Endothelial cell of umbilical vein (primary cell): Measurements from ENCODE around the gene TCF23. TPM values are rescaled to one million over a fixed set of nuclear protein-coding genes. Genes with fewer than 3 reads are reported as not detected.
"Not testable (repeated sequence)": the region's sequence is repeated elsewhere in the genome, so short reads cannot be mapped to it uniquely, and the experiment has no call there.

ENCODE experiments used
- BruUV-seq: library from RNA; stranded (reverse); fragments of 400-500 nt; replicated peaks from 2 replicates; lab custom pipeline; 2021; lab: Mats Ljungman, UMichigan
- CTCF ChIA-PET: fragments of 300-600, 350-600 bp; sonication (Branson Sonifier 250); formaldehyde crosslinking; loops from one replicate; lab custom pipeline; 2021; ENCODE audit warnings: antibody characterized with exemption, inconsistent platforms; lab: Charles Lee
- POLR2A ChIA-PET: fragments of 300-600, 350-600 bp; sonication (Branson Sonifier 250); formaldehyde crosslinking; loops from one replicate; lab custom pipeline; 2021; ENCODE audit warnings: antibody characterized with exemption, inconsistent platforms; lab: Charles Lee
- DNase-seq: peaks from one replicate; pipeline ENCODE4 v3.0.0-alpha.2; 2011; ENCODE audit warnings: low read depth, low spot score
- FAIRE-seq: peaks from 2 replicates; lab custom pipeline; 2011; peaks lifted over from hg19 to GRCh38; lab: Jason Lieb, UNC
- H2AFZ ChIP-seq: 2 replicates; pipeline ENCODE4 v1.6.0; 2012; ENCODE audit warnings: low read depth, low read length, control low read depth, inconsistent platforms
- H3K27ac ChIP-seq: 2 replicates; pipeline ENCODE4 v1.5.1; 2011; ENCODE audit warnings: low read depth, mild to moderate bottlenecking, control low read depth, low read length, moderate library complexity; ENCODE audit not compliant: insufficient read depth
- H3K27me3 ChIP-seq, 2 experiments: 2 replicates each; pipeline versions ENCODE4 v1.6.0 to v1.6.1; 2011; ENCODE audit warnings: low read length in 2 of 2, mixed read lengths in 1 of 2; ENCODE audit not compliant: control insufficient read depth in 2 of 2, insufficient read depth in 2 of 2
- H3K36me3 ChIP-seq, 2 experiments: 2 replicates in 1 of 2; 3 replicates in 1 of 2; pipeline ENCODE4 v1.5.1; 2011; ENCODE audit warnings: low read length in 2 of 2, mild to moderate bottlenecking in 1 of 2, moderate library complexity in 1 of 2; ENCODE audit not compliant: control insufficient read depth in 2 of 2, insufficient read depth in 2 of 2; ENCODE audit errors: extremely low read depth in 1 of 2
- H3K4me1 ChIP-seq: 3 replicates; pipeline ENCODE4 v1.5.1; 2011; ENCODE audit warnings: mild to moderate bottlenecking, low read length; ENCODE audit not compliant: control insufficient read depth, insufficient read depth; ENCODE audit errors: extremely low read depth
- H3K4me2 ChIP-seq: 2 replicates; pipeline ENCODE4 v1.6.1; 2011; ENCODE audit warnings: low read length, control low read depth, mixed read lengths; ENCODE audit not compliant: insufficient read depth
- H3K4me3 ChIP-seq, 3 experiments: fragments of 200-600 bp in 1 of 3; sonication (generic), shearing (Covaris generic) in 1 of 3; replicated peaks in 1 of 3; 2 replicates each; pipeline ENCODE4 v1.5.1; 2011 to 2016; ENCODE audit warnings: control low read depth in 3 of 3, low read length in 3 of 3, mild to moderate bottlenecking in 2 of 3, inconsistent platforms in 1 of 3, low read depth in 1 of 3, moderate library complexity in 1 of 3; ENCODE audit not compliant: insufficient read depth in 1 of 3
- H3K79me2 ChIP-seq: 2 replicates; pipeline ENCODE4 v1.6.0; 2012; ENCODE audit warnings: low read length, inconsistent platforms; ENCODE audit not compliant: control insufficient read depth, insufficient read depth
- H3K9ac ChIP-seq: replicated peaks from 2 replicates; pipeline ENCODE3; 2011; ENCODE audit warnings: low read length, control low read depth; ENCODE audit not compliant: insufficient read depth; ENCODE audit errors: extremely low read depth
- H3K9me1 ChIP-seq: replicated peaks from 3 replicates; pipeline ENCODE4 v1.6.0; 2011; ENCODE audit warnings: mild to moderate bottlenecking, low read length; ENCODE audit not compliant: control insufficient read depth, insufficient read depth; ENCODE audit errors: extremely low read depth
- H3K9me3 ChIP-seq: replicated peaks from 2 replicates; pipeline ENCODE4 v1.5.1; 2012; ENCODE audit warnings: low read length, inconsistent platforms; ENCODE audit not compliant: control insufficient read depth, insufficient read depth
- H4K20me1 ChIP-seq: replicated peaks from 2 replicates; pipeline ENCODE3; 2011; ENCODE audit warnings: mild to moderate bottlenecking, low read length; ENCODE audit not compliant: control insufficient read depth, insufficient read depth; ENCODE audit errors: extremely low read depth
- CTCF ChIP-seq, 2 donors: IDR thresholded peaks; 1 replicate in 1 of 2; 2 replicates in 1 of 2; pipeline ENCODE4 v1.5.1; 2011; ENCODE audit warnings: low read length in 2 of 2, mild to moderate bottlenecking in 2 of 2, moderate library complexity in 2 of 2, control low read depth in 1 of 2, inconsistent platforms in 1 of 2, low read depth in 1 of 2; ENCODE audit not compliant: insufficient read depth in 1 of 2; ENCODE audit errors: extremely low read depth in 1 of 2
- EZH2 ChIP-seq: IDR thresholded peaks from 2 replicates; pipeline ENCODE4 v1.6.1; 2012; ENCODE audit warnings: borderline replicate concordance, low read depth, mild to moderate bottlenecking, moderate library complexity, low read length, inconsistent platforms; ENCODE audit not compliant: severe bottlenecking
- FOS ChIP-seq: IDR thresholded peaks from 2 replicates; pipeline ENCODE4 v1.6.1; 2011; ENCODE audit warnings: mild to moderate bottlenecking, low read length, moderate library complexity, borderline replicate concordance; ENCODE audit not compliant: insufficient read depth
- GATA2 ChIP-seq: IDR thresholded peaks from 2 replicates; pipeline ENCODE4 v1.7.0; 2011; ENCODE audit warnings: low read depth, mild to moderate bottlenecking, moderate library complexity, mixed read lengths, low read length; ENCODE audit not compliant: insufficient read length, insufficient read depth
- JUN ChIP-seq: IDR thresholded peaks from 2 replicates; pipeline ENCODE4 v1.6.1; 2011; ENCODE audit warnings: borderline replicate concordance, low read depth; ENCODE audit not compliant: insufficient read length, insufficient read depth
- MAX ChIP-seq: IDR thresholded peaks from 2 replicates; pipeline ENCODE4 v1.6.1; 2011; ENCODE audit not compliant: insufficient read depth, insufficient read length
- MYC ChIP-seq: IDR thresholded peaks from one replicate; pipeline ENCODE4 v1.6.1; 2011; ENCODE audit warnings: mild to moderate bottlenecking, low read depth, low read length
- POLR2A ChIP-seq: IDR thresholded peaks from 2 replicates; pipeline ENCODE4 v1.6.1; 2012; ENCODE audit warnings: low read depth, mild to moderate bottlenecking, control low read depth, low read length
- POLR2AphosphoS5 ChIP-seq: IDR thresholded peaks from 2 replicates; pipeline ENCODE4 v1.6.1; 2012; ENCODE audit warnings: low read depth, mild to moderate bottlenecking, control low read depth, low read length, moderate library complexity; ENCODE audit not compliant: insufficient read depth
- dilution Hi-C: fragments of 300-500 bp; cut with MboI; formaldehyde crosslinking; loops from one replicate; pipeline ENCODE4 v1.15.0; 2019; ENCODE audit warnings: low sequenced_read_pairs; ENCODE audit not compliant: extremely low pct_ligation_motif_present
- intact Hi-C: fragments of 100-400 bp; cut with micrococcal nuclease; formaldehyde crosslinking; loops from one replicate; pipeline ENCODE4 v1.10.0; 2022
- polyA plus RNA-seq, 4 experiments: library from polyadenylated mRNA; depleted of rRNA in 3 of 4; stranded (reverse) in 3 of 4; unstranded in 1 of 4; fragments of >200 nt; gene quantifications; 2 replicates each; pipeline versions ENCODE4 v1.2.1 to v1.2.3, GENCODE V29; 2011 to 2012; ENCODE audit warnings: missing spikeins in 1 of 4
- total RNA-seq: library from RNA; stranded (reverse); gene quantifications from 2 replicates; pipeline ENCODE4 v1.2.3, GENCODE V29; 2021

TCF23 gene
- total and polyA plus RNA-seq, 2 donors (not counting 3 experiments of a cell fraction or from before 2014, with no cell fraction given) = not detected

GRCh38 chr2:27198068-27198467, 49.3 kb downstream of the TCF23 start:
- peaks cover 3 to 14% of the 10 kb centered on the region in 2 experiments for H3K36me3 ChIP-seq
- H3K4me2 ChIP-seq, DNase-seq, BruUV-seq, intact Hi-C loops, H3K9me1 ChIP-seq, H3K27ac ChIP-seq, CTCF ChIA-PET, H2AFZ ChIP-seq, POLR2A ChIA-PET, H3K9me3 ChIP-seq, H3K79me2 ChIP-seq, H3K4me3 ChIP-seq, dilution Hi-C loops, H3K27me3 ChIP-seq, H3K4me1 ChIP-seq, H3K9ac ChIP-seq, FAIRE-seq, H4K20me1 ChIP-seq: not testable (repeated sequence)

GRCh38 chr2:27198627-27199026, 49.8 kb downstream of the TCF23 start:
- Histone ChIP-seq H3K36me3 (peaks cover 8 to 18% of the 10 kb centered on the region in 2 experiments), H4K20me1 (no peaks in the 10 kb centered on the region), H3K4me1 (no peaks in the 10 kb centered on the region), H3K27me3 (no peaks in the 10 kb centered on the region), H2AFZ (no peak overlapping the region), H3K79me2 (no peaks in the 10 kb centered on the region), H3K4me3 (no peak overlapping the region), H3K9me3 (no peaks in the 10 kb centered on the region), H3K27ac (no peak overlapping the region), H3K9ac (no peak overlapping the region), H3K9me1 (no peaks in the 10 kb centered on the region), H3K4me2 (no peak overlapping the region)
- ChIA-PET CTCF (interaction anchor here (0.8 kb wide), 1 partner anchor 104 kb away, joined by 3 read pairs; no protein-coding TSS in a partner anchor), POLR2A (no interaction called here)
- intact Hi-C loops (no loop called here), dilution Hi-C loops (no loop called here)
- no TSS peak for BruUV-seq
- TF ChIP-seq FOS = no peak
- no peak for TF ChIP-seq POLR2AphosphoS5
- TF ChIP-seq JUN = no peak
- no peak for TF ChIP-seq EZH2
- no peak for TF ChIP-seq GATA2
- TF ChIP-seq MAX = no peak
- TF ChIP-seq POLR2A = no peak
- no peak for TF ChIP-seq CTCF (IDR thresholded peaks at IDR 0.05; ENCODE audit: extremely low read depth in 1 of 2, insufficient read depth in 1 of 2, low read depth in 1 of 2, low read length in 2 of 2)
- no peak for TF ChIP-seq MYC
- no peak for FAIRE-seq
- DNase-seq = no peak
